GM23338 (cell line): ENCODE results near the gene TMEM121. TPM values are rescaled to one million over a fixed set of nuclear protein-coding genes. Genes with fewer than 3 reads are reported as not detected.

Source experiments
- ATAC-seq: fragments of 200-7000 bp; cut with Tn5 transposase; 3 replicates; pipeline ENCODE4 v1.9.1; 2020
- DNase-seq: peaks from one replicate; pipeline ENCODE4 v3.0.0-alpha.2; 2015; ENCODE audit warnings: low spot score
- H2AFZ ChIP-seq: fragments of 200-600 bp; sonication (generic); 2 replicates; pipeline ENCODE4 v1.8.0; 2016; ENCODE audit warnings: antibody characterized with exemption, mild to moderate bottlenecking, moderate library complexity
- H3F3A ChIP-seq: fragments of 200-600 bp; sonication (generic); replicated peaks from 2 replicates; pipeline ENCODE4 v1.8.0; 2017; ENCODE audit warnings: antibody characterized with exemption, mixed run types, low read depth
- H3K27ac ChIP-seq: fragments of 200-600 bp; sonication (generic); 2 replicates; pipeline ENCODE4 v1.6.1; 2016; ENCODE audit warnings: low read depth
- H3K27me3 ChIP-seq: fragments of 200-600 bp; sonication (generic); 2 replicates; pipeline ENCODE4 v1.8.0; 2016; ENCODE audit warnings: mild to moderate bottlenecking, mixed run types, moderate library complexity; ENCODE audit not compliant: insufficient read depth
- H3K36me3 ChIP-seq: fragments of 200-600 bp; sonication (generic); 2 replicates; pipeline ENCODE4 v1.8.0; 2016; ENCODE audit warnings: mild to moderate bottlenecking; ENCODE audit not compliant: insufficient read depth
- H3K4me1 ChIP-seq: fragments of 200-600 bp; sonication (generic); 2 replicates; pipeline ENCODE4 v1.8.0; 2016; ENCODE audit warnings: mild to moderate bottlenecking, moderate library complexity; ENCODE audit not compliant: insufficient read depth
- H3K4me2 ChIP-seq: fragments of 200-600 bp; sonication (generic); 2 replicates; pipeline ENCODE4 v1.7.1; 2017; ENCODE audit warnings: mixed run types
- H3K4me3 ChIP-seq: fragments of 200-600 bp; sonication (generic); 2 replicates; pipeline ENCODE4 v1.6.1; 2016; ENCODE audit warnings: mixed run types
- H3K79me2 ChIP-seq: fragments of 200-600 bp; sonication (generic); replicated peaks from 2 replicates; pipeline ENCODE4 v1.8.0; 2017; ENCODE audit warnings: mild to moderate bottlenecking; ENCODE audit not compliant: insufficient read depth
- H3K9me2 ChIP-seq: fragments of 200-600 bp; sonication (generic); 2 replicates; pipeline ENCODE4 v1.8.0; 2017; ENCODE audit not compliant: insufficient read depth
- H4K20me1 ChIP-seq: fragments of 200-600 bp; sonication (generic); replicated peaks from 2 replicates; pipeline ENCODE4 v1.8.0; 2017; ENCODE audit warnings: mild to moderate bottlenecking; ENCODE audit not compliant: insufficient read depth
- H3K27ac Mint-ChIP-seq: 2 replicates; pipeline ENCODE4 v1.8.0; 2020; ENCODE audit warnings: inconsistent platforms, mild to moderate bottlenecking, moderate library complexity, mixed read lengths
- H3K27me3 Mint-ChIP-seq: 3 replicates; pipeline ENCODE4 v1.8.0; 2022; ENCODE audit warnings: low read depth, mild to moderate bottlenecking, moderate library complexity, mixed read lengths, inconsistent platforms; ENCODE audit not compliant: insufficient read depth, poor library complexity
- H3K36me3 Mint-ChIP-seq: 3 replicates; pipeline ENCODE4 v1.8.0; 2021; ENCODE audit warnings: low read depth, mild to moderate bottlenecking, inconsistent platforms, moderate library complexity, mixed read lengths
- H3K4me1 Mint-ChIP-seq: 3 replicates; pipeline ENCODE4 v1.8.0; 2020; ENCODE audit warnings: mild to moderate bottlenecking, inconsistent platforms, mixed read lengths
- H3K4me3 Mint-ChIP-seq: 3 replicates; pipeline ENCODE4 v1.8.0; 2021; ENCODE audit warnings: moderate library complexity, mild to moderate bottlenecking, inconsistent platforms, mixed read lengths
- H3K9me3 Mint-ChIP-seq: 3 replicates; pipeline ENCODE4 v1.8.0; 2020; ENCODE audit warnings: moderate library complexity, mild to moderate bottlenecking, inconsistent platforms, mixed read lengths
- CREB1 ChIP-seq: fragments of 250-450 bp; sonication (Bioruptor Pico); IDR thresholded peaks from 2 replicates; pipeline ENCODE4 v1.5.0; 2020; ENCODE audit warnings: low read depth, mild to moderate bottlenecking, moderate library complexity
- EZH2 ChIP-seq: fragments of 200-600 bp; sonication (generic); IDR thresholded peaks from one replicate; pipeline ENCODE4 v1.8.0; 2017; ENCODE audit warnings: antibody characterized with exemption, mild to moderate bottlenecking, low read depth; ENCODE audit not compliant: unreplicated experiment
- EZH2phosphoT487 ChIP-seq: fragments of 200-600 bp; sonication (generic); IDR thresholded peaks from one replicate; pipeline ENCODE4 v1.8.1; 2018; ENCODE audit warnings: antibody characterized with exemption; ENCODE audit not compliant: unreplicated experiment
- JUNB ChIP-seq: IDR thresholded peaks from one replicate; pipeline ENCODE4 v1.6.1; 2016; ENCODE audit warnings: antibody characterized with exemption; ENCODE audit not compliant: unreplicated experiment
- NANOG ChIP-seq: IDR thresholded peaks from 2 replicates; pipeline ENCODE4 v1.6.1; 2016; ENCODE audit warnings: antibody characterized with exemption, borderline replicate concordance
- POLR2AphosphoS5 ChIP-seq: IDR thresholded peaks from 2 replicates; pipeline ENCODE4 v1.6.1; 2016; ENCODE audit warnings: antibody characterized with exemption, low read depth
- STAT1 ChIP-seq: IDR thresholded peaks from one replicate; pipeline ENCODE4 v1.6.1; 2016; ENCODE audit warnings: antibody characterized with exemption; ENCODE audit not compliant: unreplicated experiment
- ZNF114 ChIP-seq: fragments of 250-450 bp; sonication (Bioruptor Pico); IDR thresholded peaks from 2 replicates; pipeline ENCODE4 v1.5.0; 2020; ENCODE audit warnings: mild to moderate bottlenecking, moderate library complexity
- ZNF331 ChIP-seq: fragments of 250-450 bp; sonication (Bioruptor Pico); IDR thresholded peaks from 2 replicates; pipeline ENCODE4 v1.5.0; 2020; ENCODE audit warnings: low read depth, mild to moderate bottlenecking, moderate library complexity
- polyA plus RNA-seq: library from polyadenylated mRNA; unstranded; fragments of >200 nt; fragmentation: Nextera tagmentation; extraction: Ambion mirVana; gene quantifications from 2 replicates; pipeline ENCODE4 v1.2.1, GENCODE V29; 2016
- total RNA-seq: library from RNA; depleted of rRNA; stranded (reverse); fragments of >200 nt; shearing (Covaris generic); gene quantifications from 2 replicates; pipeline ENCODE4 v1.2.3, GENCODE V29; 2014
- TF ChIP-seq, protein P1 (sequence below): IDR thresholded peaks from 2 replicates; pipeline ENCODE4 v1.6.1; 2016; ENCODE audit warnings: antibody characterized with exemption
- TF ChIP-seq, protein P2 (sequence below): fragments of 250-450 bp; sonication (Bioruptor Pico); IDR thresholded peaks from 2 replicates; pipeline ENCODE4 v1.5.0; 2020; ENCODE audit warnings: mild to moderate bottlenecking, moderate library complexity
- TF ChIP-seq, protein P3 (sequence below), 2 experiments: fragments of 200-600 bp in 1 of 2; sonication (generic) in 1 of 2; conservative IDR thresholded peaks; 2 replicates each; pipeline versions ENCODE4 v1.5.1 to v1.6.1; 2016 to 2017; ENCODE audit warnings: antibody characterized with exemption in 2 of 2, low read depth in 2 of 2, mild to moderate bottlenecking in 2 of 2, moderate library complexity in 1 of 2
- TF ChIP-seq, protein P4 (sequence below): IDR thresholded peaks from one replicate; pipeline ENCODE4 v1.6.1; 2018; ENCODE audit warnings: antibody characterized with exemption; ENCODE audit not compliant: unreplicated experiment

Gene TMEM121
- total and polyA plus RNA-seq, 2 experiments from 2014 or later, result 0.13 to 1.3 TPM

DNA sequence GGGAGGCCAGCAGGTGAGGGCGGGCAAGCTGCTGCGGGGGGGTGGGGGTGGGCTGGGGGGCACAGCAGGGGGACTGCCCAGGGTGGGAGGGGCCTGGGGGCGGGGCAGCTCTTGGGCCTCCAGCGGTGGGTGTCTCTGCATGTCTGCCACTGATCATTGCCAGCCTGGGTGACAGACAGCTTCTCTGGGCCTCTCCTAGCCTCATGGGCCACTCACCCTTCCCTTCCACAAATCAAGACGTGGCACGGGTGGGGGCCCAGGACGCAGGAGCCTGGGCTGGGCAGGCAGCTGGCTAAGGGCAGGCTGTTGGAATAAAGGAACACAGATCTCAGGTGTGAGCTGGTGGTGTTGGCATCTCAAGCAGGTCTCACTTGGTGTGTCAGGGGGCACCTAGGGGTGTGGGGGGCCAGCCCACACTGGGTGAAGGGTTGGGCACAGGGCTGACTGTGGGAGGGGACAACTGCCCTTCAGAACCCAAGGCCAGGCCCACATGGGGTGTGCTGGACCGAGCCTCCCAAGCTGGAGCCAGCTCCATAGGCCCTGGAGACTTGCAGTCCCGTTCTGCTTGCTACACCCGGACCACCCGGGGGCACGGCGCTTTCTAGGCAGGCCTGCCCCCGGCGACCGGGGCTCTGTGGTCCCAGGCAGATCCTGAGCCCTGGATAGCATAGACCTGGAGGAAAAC lies 32.3 kb upstream of the TMEM121 start:
- peaks cover 19% of the 10 kb centered on the region for H3K27me3 Mint-ChIP-seq
- H4K20me1 ChIP-seq, result no peaks in the 10 kb centered on the region
- peaks cover 4% of the 10 kb centered on the region; the same call in 1 of the 2 replicates for H3K4me1 ChIP-seq
- ATAC-seq (no peak), DNase-seq (no peak)
- no peak overlapping the region for H3K27ac ChIP-seq
- H3K27me3 ChIP-seq, result peaks cover 11% of the 10 kb centered on the region
- no peak overlapping the region for H2AFZ ChIP-seq
- H3K4me3 Mint-ChIP-seq, result no peak overlapping the region
- H3K4me2 ChIP-seq, result no peak overlapping the region
- no peak overlapping the region for H3K4me3 ChIP-seq
- H3K27ac Mint-ChIP-seq, result no peak overlapping the region
- H3K79me2 ChIP-seq, result no peaks in the 10 kb centered on the region
- peaks cover 4% of the 10 kb centered on the region; the same call in 1 of the 2 replicates for H3F3A ChIP-seq
- H3K9me2 ChIP-seq, result peaks cover 3% of the 10 kb centered on the region; the same call in 1 of the 2 replicates
- peaks cover 5% of the 10 kb centered on the region; the same call in 2 of the 3 replicates for H3K4me1 Mint-ChIP-seq
- peaks cover 6% of the 10 kb centered on the region; the same call in 2 of the 3 replicates for H3K9me3 Mint-ChIP-seq
- no peaks in the 10 kb centered on the region for H3K36me3 Mint-ChIP-seq
- TF ChIP-seq ZNF331 (CRISPR knock-in tag) (no peak), NANOG (no peak), STAT1 (no peak), JUNB (no peak), POLR2AphosphoS5 (no peak), CREB1 (CRISPR knock-in tag) (no peak), EZH2 (no peak), EZH2phosphoT487 (no peak), ZNF114 (CRISPR knock-in tag) (no peak)
- TF ChIP-seq, protein P1, sequence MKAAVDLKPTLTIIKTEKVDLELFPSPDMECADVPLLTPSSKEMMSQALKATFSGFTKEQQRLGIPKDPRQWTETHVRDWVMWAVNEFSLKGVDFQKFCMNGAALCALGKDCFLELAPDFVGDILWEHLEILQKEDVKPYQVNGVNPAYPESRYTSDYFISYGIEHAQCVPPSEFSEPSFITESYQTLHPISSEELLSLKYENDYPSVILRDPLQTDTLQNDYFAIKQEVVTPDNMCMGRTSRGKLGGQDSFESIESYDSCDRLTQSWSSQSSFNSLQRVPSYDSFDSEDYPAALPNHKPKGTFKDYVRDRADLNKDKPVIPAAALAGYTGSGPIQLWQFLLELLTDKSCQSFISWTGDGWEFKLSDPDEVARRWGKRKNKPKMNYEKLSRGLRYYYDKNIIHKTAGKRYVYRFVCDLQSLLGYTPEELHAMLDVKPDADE, result no peak
- TF ChIP-seq, protein P2, sequence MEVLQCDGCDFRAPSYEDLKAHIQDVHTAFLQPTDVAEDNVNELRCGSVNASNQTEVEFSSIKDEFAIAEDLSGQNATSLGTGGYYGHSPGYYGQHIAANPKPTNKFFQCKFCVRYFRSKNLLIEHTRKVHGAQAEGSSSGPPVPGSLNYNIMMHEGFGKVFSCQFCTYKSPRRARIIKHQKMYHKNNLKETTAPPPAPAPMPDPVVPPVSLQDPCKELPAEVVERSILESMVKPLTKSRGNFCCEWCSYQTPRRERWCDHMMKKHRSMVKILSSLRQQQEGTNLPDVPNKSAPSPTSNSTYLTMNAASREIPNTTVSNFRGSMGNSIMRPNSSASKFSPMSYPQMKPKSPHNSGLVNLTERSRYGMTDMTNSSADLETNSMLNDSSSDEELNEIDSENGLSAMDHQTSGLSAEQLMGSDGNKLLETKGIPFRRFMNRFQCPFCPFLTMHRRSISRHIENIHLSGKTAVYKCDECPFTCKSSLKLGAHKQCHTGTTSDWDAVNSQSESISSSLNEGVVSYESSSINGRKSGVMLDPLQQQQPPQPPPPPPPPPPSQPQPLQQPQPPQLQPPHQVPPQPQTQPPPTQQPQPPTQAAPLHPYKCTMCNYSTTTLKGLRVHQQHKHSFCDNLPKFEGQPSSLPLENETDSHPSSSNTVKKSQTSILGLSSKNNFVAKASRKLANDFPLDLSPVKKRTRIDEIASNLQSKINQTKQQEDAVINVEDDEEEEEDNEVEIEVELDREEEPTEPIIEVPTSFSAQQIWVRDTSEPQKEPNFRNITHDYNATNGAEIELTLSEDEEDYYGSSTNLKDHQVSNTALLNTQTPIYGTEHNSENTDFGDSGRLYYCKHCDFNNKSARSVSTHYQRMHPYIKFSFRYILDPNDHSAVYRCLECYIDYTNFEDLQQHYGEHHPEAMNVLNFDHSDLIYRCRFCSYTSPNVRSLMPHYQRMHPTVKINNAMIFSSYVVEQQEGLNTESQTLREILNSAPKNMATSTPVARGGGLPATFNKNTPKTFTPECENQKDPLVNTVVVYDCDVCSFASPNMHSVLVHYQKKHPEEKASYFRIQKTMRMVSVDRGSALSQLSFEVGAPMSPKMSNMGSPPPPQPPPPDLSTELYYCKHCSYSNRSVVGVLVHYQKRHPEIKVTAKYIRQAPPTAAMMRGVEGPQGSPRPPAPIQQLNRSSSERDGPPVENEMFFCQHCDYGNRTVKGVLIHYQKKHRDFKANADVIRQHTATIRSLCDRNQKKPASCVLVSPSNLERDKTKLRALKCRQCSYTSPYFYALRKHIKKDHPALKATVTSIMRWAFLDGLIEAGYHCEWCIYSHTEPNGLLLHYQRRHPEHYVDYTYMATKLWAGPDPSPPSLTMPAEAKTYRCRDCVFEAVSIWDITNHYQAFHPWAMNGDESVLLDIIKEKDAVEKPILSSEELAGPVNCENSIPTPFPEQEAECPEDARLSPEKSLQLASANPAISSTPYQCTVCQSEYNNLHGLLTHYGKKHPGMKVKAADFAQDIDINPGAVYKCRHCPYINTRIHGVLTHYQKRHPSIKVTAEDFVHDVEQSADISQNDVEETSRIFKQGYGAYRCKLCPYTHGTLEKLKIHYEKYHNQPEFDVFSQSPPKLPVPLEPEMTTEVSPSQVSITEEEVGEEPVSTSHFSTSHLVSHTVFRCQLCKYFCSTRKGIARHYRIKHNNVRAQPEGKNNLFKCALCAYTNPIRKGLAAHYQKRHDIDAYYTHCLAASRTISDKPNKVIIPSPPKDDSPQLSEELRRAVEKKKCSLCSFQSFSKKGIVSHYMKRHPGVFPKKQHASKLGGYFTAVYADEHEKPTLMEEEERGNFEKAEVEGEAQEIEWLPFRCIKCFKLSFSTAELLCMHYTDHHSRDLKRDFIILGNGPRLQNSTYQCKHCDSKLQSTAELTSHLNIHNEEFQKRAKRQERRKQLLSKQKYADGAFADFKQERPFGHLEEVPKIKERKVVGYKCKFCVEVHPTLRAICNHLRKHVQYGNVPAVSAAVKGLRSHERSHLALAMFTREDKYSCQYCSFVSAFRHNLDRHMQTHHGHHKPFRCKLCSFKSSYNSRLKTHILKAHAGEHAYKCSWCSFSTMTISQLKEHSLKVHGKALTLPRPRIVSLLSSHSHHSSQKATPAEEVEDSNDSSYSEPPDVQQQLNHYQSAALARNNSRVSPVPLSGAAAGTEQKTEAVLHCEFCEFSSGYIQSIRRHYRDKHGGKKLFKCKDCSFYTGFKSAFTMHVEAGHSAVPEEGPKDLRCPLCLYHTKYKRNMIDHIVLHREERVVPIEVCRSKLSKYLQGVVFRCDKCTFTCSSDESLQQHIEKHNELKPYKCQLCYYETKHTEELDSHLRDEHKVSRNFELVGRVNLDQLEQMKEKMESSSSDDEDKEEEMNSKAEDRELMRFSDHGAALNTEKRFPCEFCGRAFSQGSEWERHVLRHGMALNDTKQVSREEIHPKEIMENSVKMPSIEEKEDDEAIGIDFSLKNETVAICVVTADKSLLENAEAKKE (CRISPR knock-in tag), result no peak
- TF ChIP-seq, protein P3, sequence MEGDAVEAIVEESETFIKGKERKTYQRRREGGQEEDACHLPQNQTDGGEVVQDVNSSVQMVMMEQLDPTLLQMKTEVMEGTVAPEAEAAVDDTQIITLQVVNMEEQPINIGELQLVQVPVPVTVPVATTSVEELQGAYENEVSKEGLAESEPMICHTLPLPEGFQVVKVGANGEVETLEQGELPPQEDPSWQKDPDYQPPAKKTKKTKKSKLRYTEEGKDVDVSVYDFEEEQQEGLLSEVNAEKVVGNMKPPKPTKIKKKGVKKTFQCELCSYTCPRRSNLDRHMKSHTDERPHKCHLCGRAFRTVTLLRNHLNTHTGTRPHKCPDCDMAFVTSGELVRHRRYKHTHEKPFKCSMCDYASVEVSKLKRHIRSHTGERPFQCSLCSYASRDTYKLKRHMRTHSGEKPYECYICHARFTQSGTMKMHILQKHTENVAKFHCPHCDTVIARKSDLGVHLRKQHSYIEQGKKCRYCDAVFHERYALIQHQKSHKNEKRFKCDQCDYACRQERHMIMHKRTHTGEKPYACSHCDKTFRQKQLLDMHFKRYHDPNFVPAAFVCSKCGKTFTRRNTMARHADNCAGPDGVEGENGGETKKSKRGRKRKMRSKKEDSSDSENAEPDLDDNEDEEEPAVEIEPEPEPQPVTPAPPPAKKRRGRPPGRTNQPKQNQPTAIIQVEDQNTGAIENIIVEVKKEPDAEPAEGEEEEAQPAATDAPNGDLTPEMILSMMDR (conservative IDR thresholded peaks at IDR 0.05; ENCODE audit: low read depth in 2 of 2), result no peak
- TF ChIP-seq, protein P4, sequence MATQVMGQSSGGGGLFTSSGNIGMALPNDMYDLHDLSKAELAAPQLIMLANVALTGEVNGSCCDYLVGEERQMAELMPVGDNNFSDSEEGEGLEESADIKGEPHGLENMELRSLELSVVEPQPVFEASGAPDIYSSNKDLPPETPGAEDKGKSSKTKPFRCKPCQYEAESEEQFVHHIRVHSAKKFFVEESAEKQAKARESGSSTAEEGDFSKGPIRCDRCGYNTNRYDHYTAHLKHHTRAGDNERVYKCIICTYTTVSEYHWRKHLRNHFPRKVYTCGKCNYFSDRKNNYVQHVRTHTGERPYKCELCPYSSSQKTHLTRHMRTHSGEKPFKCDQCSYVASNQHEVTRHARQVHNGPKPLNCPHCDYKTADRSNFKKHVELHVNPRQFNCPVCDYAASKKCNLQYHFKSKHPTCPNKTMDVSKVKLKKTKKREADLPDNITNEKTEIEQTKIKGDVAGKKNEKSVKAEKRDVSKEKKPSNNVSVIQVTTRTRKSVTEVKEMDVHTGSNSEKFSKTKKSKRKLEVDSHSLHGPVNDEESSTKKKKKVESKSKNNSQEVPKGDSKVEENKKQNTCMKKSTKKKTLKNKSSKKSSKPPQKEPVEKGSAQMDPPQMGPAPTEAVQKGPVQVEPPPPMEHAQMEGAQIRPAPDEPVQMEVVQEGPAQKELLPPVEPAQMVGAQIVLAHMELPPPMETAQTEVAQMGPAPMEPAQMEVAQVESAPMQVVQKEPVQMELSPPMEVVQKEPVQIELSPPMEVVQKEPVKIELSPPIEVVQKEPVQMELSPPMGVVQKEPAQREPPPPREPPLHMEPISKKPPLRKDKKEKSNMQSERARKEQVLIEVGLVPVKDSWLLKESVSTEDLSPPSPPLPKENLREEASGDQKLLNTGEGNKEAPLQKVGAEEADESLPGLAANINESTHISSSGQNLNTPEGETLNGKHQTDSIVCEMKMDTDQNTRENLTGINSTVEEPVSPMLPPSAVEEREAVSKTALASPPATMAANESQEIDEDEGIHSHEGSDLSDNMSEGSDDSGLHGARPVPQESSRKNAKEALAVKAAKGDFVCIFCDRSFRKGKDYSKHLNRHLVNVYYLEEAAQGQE, result no peak
- H3K36me3 ChIP-seq, result no peaks in the 10 kb centered on the region
